HepG2 (cell line): ENCODE data around the gene SEMA3E. TPM values are rescaled to one million over a fixed set of nuclear protein-coding genes. Genes with fewer than 3 reads are reported as not detected.

Experiments
- ATAC-seq: fragments of 200-7000 bp; cut with Tn5 transposase; 3 replicates; pipeline ENCODE4 v1.9.1; 2020; ENCODE audit warnings: mild to moderate bottlenecking, moderate library complexity
- BruUV-seq: library from RNA; stranded (reverse); fragments of 400-500 nt; replicated peaks from 2 replicates; lab custom pipeline; 2021; lab: Mats Ljungman, UMichigan
- CTCF ChIA-PET: fragments of 300-600 bp; formaldehyde crosslinking; extraction: SDS; loops from one replicate; lab custom pipeline; 2021; ENCODE audit warnings: low total read pairs, inconsistent platforms, low intra/inter-chr PET ratio; lab: Yijun Ruan, JAX
- POLR2A ChIA-PET: fragments of 350-600 bp; sonication (Branson Sonifier 250); formaldehyde crosslinking; loops from one replicate; lab custom pipeline; 2020; ENCODE audit warnings: antibody characterized with exemption, inconsistent platforms; lab: Yijun Ruan, JAX
- DNase-seq: peaks from one replicate; pipeline ENCODE4 v3.0.0-alpha.2; 2015; ENCODE audit warnings: low spot score
- FAIRE-seq: peaks from 3 replicates; lab custom pipeline; 2011; peaks lifted over from hg19 to GRCh38; lab: Jason Lieb, UNC
- H2AFZ ChIP-seq: one replicate; pipeline ENCODE4 v1.6.1; 2011; ENCODE audit warnings: low read length, inconsistent platforms
- H3K27ac ChIP-seq: fragments of 300-600 bp; 3 replicates; pipeline ENCODE4 v1.8.0; 2011; ENCODE audit warnings: mixed run types, mild to moderate bottlenecking, mixed read lengths, low read length, inconsistent platforms; ENCODE audit not compliant: insufficient read depth; ENCODE audit errors: extremely low read length
- H3K27me3 ChIP-seq, 2 experiments: fragments of 200-600 bp in 1 of 2; 2 replicates in 1 of 2; 3 replicates in 1 of 2; pipeline versions ENCODE4 v1.6.0 to v1.8.0; 2011; ENCODE audit warnings: low read length in 2 of 2, mild to moderate bottlenecking in 2 of 2, moderate library complexity in 2 of 2, inconsistent platforms in 1 of 2; ENCODE audit not compliant: insufficient read depth in 2 of 2, control insufficient read depth in 1 of 2
- H3K36me3 ChIP-seq, 2 experiments: fragments of 200-600 bp in 1 of 2; replicated peaks in 1 of 2; 2 replicates in 1 of 2; 3 replicates in 1 of 2; pipeline versions ENCODE4 v1.5.1 to v1.8.0; 2011; ENCODE audit warnings: low read length in 2 of 2, inconsistent platforms in 1 of 2; ENCODE audit not compliant: insufficient read depth in 2 of 2, control insufficient read depth in 1 of 2
- H3K4me1 ChIP-seq: 2 replicates; pipeline ENCODE4 v1.5.1; 2012; ENCODE audit warnings: low read length, inconsistent platforms; ENCODE audit not compliant: insufficient read depth
- H3K4me2 ChIP-seq: 2 replicates; pipeline ENCODE4 v1.6.0; 2011; ENCODE audit warnings: low read depth, low read length, inconsistent platforms
- H3K4me3 ChIP-seq, 3 experiments: fragments of 200-600 bp in 1 of 3; sonication (generic), shearing (Covaris generic) in 1 of 3; replicated peaks in 1 of 3; 2 replicates each; pipeline ENCODE4 v1.5.1; 2011 to 2016; ENCODE audit warnings: low read length in 3 of 3, inconsistent platforms in 2 of 3, low read depth in 2 of 3, mild to moderate bottlenecking in 2 of 3, control low read depth in 1 of 3, mixed read lengths in 1 of 3; ENCODE audit not compliant: insufficient read depth in 1 of 3
- H3K79me2 ChIP-seq: one replicate; pipeline ENCODE4 v1.6.1; 2011; ENCODE audit warnings: low read length, inconsistent platforms; ENCODE audit not compliant: insufficient read depth
- H3K9ac ChIP-seq: 2 replicates; pipeline ENCODE4 v1.6.0; 2011; ENCODE audit warnings: mild to moderate bottlenecking, low read depth, low read length, inconsistent platforms; ENCODE audit not compliant: insufficient read depth
- H3K9me3 ChIP-seq: 2 replicates; pipeline ENCODE4 v1.5.1; 2012; ENCODE audit warnings: mild to moderate bottlenecking, low read length
- H4K20me1 ChIP-seq: 2 replicates; pipeline ENCODE4 v1.6.0; 2011; ENCODE audit warnings: inconsistent platforms, mild to moderate bottlenecking, low read length, moderate library complexity; ENCODE audit not compliant: insufficient read depth
- EED ChIP-seq: sonication (generic); formaldehyde crosslinking; IDR thresholded peaks from 2 replicates; pipeline ENCODE4 v1.5.0; 2020; ENCODE audit warnings: mild to moderate bottlenecking, missing genetic modification reagents
- HNRNPK ChIP-seq: fragments of 200-400 bp; formaldehyde crosslinking; IDR thresholded peaks from 2 replicates; pipeline ENCODE4 v1.6.1; 2018; ENCODE audit warnings: low read length, low read depth, moderate library complexity, mild to moderate bottlenecking; ENCODE audit not compliant: poor library complexity, severe bottlenecking
- HOXA7 ChIP-seq: sonication (generic); formaldehyde crosslinking; IDR thresholded peaks from 2 replicates; pipeline ENCODE4 v1.8.1; 2022; ENCODE audit warnings: mild to moderate bottlenecking, missing genetic modification reagents, moderate library complexity
- KMT2B ChIP-seq: IDR thresholded peaks from 2 replicates; pipeline ENCODE4 v1.6.1; 2016; ENCODE audit warnings: missing genetic modification reagents, missing compliant biosample characterization
- NFRKB ChIP-seq: fragments of 450-650 bp; IDR thresholded peaks from 2 replicates; pipeline ENCODE4 v1.6.1; 2017
- NR2C2 ChIP-seq: sonication (generic); formaldehyde crosslinking; IDR thresholded peaks from 2 replicates; pipeline ENCODE4 v1.4.0; 2020; ENCODE audit warnings: missing genetic modification reagents, mild to moderate bottlenecking, moderate library complexity, borderline replicate concordance
- PAX8 ChIP-seq: sonication (generic); formaldehyde crosslinking; IDR thresholded peaks from 2 replicates; pipeline ENCODE4 v1.8.0; 2022; ENCODE audit warnings: mild to moderate bottlenecking, missing genetic modification reagents, borderline replicate concordance
- RARG ChIP-seq: sonication (generic); formaldehyde crosslinking; IDR thresholded peaks from 2 replicates; pipeline ENCODE4 v1.4.0; 2020; ENCODE audit warnings: low read depth, mild to moderate bottlenecking, missing genetic modification reagents
- SP5 ChIP-seq: IDR thresholded peaks from 2 replicates; pipeline ENCODE4 v1.6.1; 2016; ENCODE audit warnings: low read depth, borderline replicate concordance
- STAT5B ChIP-seq: sonication (generic); formaldehyde crosslinking; IDR thresholded peaks from 2 replicates; pipeline ENCODE4 v1.4.0; 2020; ENCODE audit warnings: missing genetic modification reagents
- ZNF24 ChIP-seq: fragments of 450-650 bp; IDR thresholded peaks from 2 replicates; pipeline ENCODE4 v1.6.1; 2017; ENCODE audit warnings: antibody characterized with exemption, mild to moderate bottlenecking
- ZNF34 ChIP-seq: sonication (generic); formaldehyde crosslinking; IDR thresholded peaks from 2 replicates; pipeline ENCODE4 v1.4.0; 2020; ENCODE audit warnings: mild to moderate bottlenecking, missing genetic modification reagents, borderline replicate concordance
- ZNF451 ChIP-seq: sonication (generic); formaldehyde crosslinking; IDR thresholded peaks from 2 replicates; pipeline ENCODE4 v1.5.0; 2020; ENCODE audit warnings: mild to moderate bottlenecking, missing genetic modification reagents
- ZNF704 ChIP-seq: sonication (generic); formaldehyde crosslinking; IDR thresholded peaks from 2 replicates; pipeline ENCODE4 v1.8.1; 2023; ENCODE audit warnings: mild to moderate bottlenecking, inconsistent platforms, moderate library complexity, missing genetic modification reagents, borderline replicate concordance
- ZNF768 ChIP-seq: sonication (generic); formaldehyde crosslinking; IDR thresholded peaks from 2 replicates; pipeline ENCODE4 v1.4.0; 2020; ENCODE audit warnings: missing genetic modification reagents
- WGBS: methylation state at CpG from one replicate; pipeline ENCODE4 v1.1.6; 2017; ENCODE audit warnings: low lambda C conversion rate; 5-methylcytosine and 5-hydroxymethylcytosine counted together
- in situ Hi-C: cut with HindIII; loops from 2 replicates; pipeline ENCODE4 v1.10.0; 2017; ENCODE audit warnings: low pct_unique_long_range_greater_than_20kb; ENCODE audit not compliant: extremely low pct_ligation_motif_present
- intact Hi-C: fragments of 100-400 bp; cut with micrococcal nuclease; formaldehyde crosslinking; loops from one replicate; pipeline ENCODE4 v1.10.0; 2022; ENCODE audit not compliant: unreplicated experiment
- polyA plus RNA-seq, 8 experiments: library from polyadenylated mRNA; depleted of rRNA in 3 of 8; stranded (reverse) in 7 of 8; unstranded in 1 of 8; fragments of >200 nt; fragmentation: Illumina TruSeq in 4 of 8; extraction: Trizol in 4 of 8; gene quantifications; 2 replicates each; pipeline versions ENCODE4 v1.2.1 to v1.2.3, GENCODE V29; 2011 to 2016; ENCODE audit warnings: low read depth in 4 of 8, missing spikeins in 1 of 8, mixed read lengths in 1 of 8; ENCODE audit not compliant: insufficient read depth in 1 of 8
- total RNA-seq, 5 experiments: library from RNA; depleted of rRNA; stranded (reverse); fragments of >200 nt; fragmentation: Illumina TruSeq; extraction: Trizol; gene quantifications; 2 replicates each; pipeline ENCODE4 v1.2.3, GENCODE V29; 2016; ENCODE audit warnings: low read depth in 1 of 5
- TF ChIP-seq, protein P1 (sequence below): sonication (generic); formaldehyde crosslinking; IDR thresholded peaks from 2 replicates; pipeline ENCODE4 v1.4.0; 2020; ENCODE audit warnings: missing genetic modification reagents; ENCODE audit errors: not compliant biosample characterization
- TF ChIP-seq, protein P2 (sequence below): IDR thresholded peaks from 2 replicates; pipeline ENCODE4 v1.6.1; 2016

Gene SEMA3E
- total and polyA plus RNA-seq, 2 of the 13 experiments (the other 11 are each of a cell fraction or from before 2014, with no cell fraction given): not detected

- WGBS: 32% methylated on average over 2 of the region's 2 CpGs
- H3K27ac ChIP-seq: no peak overlapping the region
- no peak overlapping the region for H2AFZ ChIP-seq
- POLR2A ChIA-PET: no interaction called here
- no peaks in the 10 kb centered on the region for H3K36me3 ChIP-seq
- CTCF ChIA-PET: no interaction called here
- no peak for TF ChIP-seq ZNF34 (CRISPR knock-in tag)
- TF ChIP-seq, protein P1, sequence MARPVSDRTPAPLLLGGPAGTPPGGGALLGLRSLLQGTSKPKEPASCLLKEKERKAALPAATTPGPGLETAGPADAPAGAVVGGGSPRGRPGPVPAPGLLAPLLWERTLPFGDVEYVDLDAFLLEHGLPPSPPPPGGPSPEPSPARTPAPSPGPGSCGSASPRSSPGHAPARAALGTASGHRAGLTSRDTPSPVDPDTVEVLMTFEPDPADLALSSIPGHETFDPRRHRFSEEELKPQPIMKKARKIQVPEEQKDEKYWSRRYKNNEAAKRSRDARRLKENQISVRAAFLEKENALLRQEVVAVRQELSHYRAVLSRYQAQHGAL (CRISPR knock-in tag): no peak
- no peak for TF ChIP-seq ZNF768 (CRISPR knock-in tag)
- no peak for TF ChIP-seq HOXA7
- TF ChIP-seq STAT5B: no peak
- no peak for TF ChIP-seq RARG
- no peak for TF ChIP-seq PAX8 (CRISPR knock-in tag)
- H3K9me3 ChIP-seq: no peaks in the 10 kb centered on the region
- no peaks in the 10 kb centered on the region for H3K4me1 ChIP-seq
- H3K27me3 ChIP-seq: no peaks in the 10 kb centered on the region
- intact Hi-C loops: no loop called here
- DNase-seq: no peak
- no peak overlapping the region for H3K4me2 ChIP-seq
- no peak overlapping the region for H3K9ac ChIP-seq
- no peak overlapping the region for H3K4me3 ChIP-seq
- H4K20me1 ChIP-seq: no peaks in the 10 kb centered on the region
- no peak for ATAC-seq
- no peaks in the 10 kb centered on the region for H3K79me2 ChIP-seq
- no peak for FAIRE-seq
- in situ Hi-C loops: no loop called here
- no TSS peak for BruUV-seq
Observed at GRCh38 chr7:83447681-83448080, 201.3 kb downstream of the SEMA3E start.

- Histone ChIP-seq H3K4me1 (no peaks in the 10 kb centered on the region), H3K27ac (no peak overlapping the region), H3K36me3 (no peaks in the 10 kb centered on the region), H2AFZ (no peak overlapping the region), H3K27me3 (no peaks in the 10 kb centered on the region), H3K9me3 (no peaks in the 10 kb centered on the region), H3K9ac (no peak overlapping the region), H3K4me3 (no peak overlapping the region), H3K79me2 (no peaks in the 10 kb centered on the region), H4K20me1 (no peaks in the 10 kb centered on the region), H3K4me2 (no peak overlapping the region)
- DNase-seq (no peak), ATAC-seq (no peak), FAIRE-seq (no peak)
- ChIA-PET POLR2A (no interaction called here), CTCF (no interaction called here)
- intact Hi-C loops: no loop called here
- WGBS: 13% methylated on average over 4 of the region's 4 CpGs
- in situ Hi-C loops: no loop called here
- BruUV-seq: no TSS peak
- no peak for TF ChIP-seq NFRKB
- TF ChIP-seq NR2C2 (CRISPR knock-in tag): no peak
- TF ChIP-seq ZNF451 (CRISPR knock-in tag): no peak
- no peak for TF ChIP-seq ZNF704 (CRISPR knock-in tag)
- no peak for TF ChIP-seq KMT2B
- TF ChIP-seq, protein P2, sequence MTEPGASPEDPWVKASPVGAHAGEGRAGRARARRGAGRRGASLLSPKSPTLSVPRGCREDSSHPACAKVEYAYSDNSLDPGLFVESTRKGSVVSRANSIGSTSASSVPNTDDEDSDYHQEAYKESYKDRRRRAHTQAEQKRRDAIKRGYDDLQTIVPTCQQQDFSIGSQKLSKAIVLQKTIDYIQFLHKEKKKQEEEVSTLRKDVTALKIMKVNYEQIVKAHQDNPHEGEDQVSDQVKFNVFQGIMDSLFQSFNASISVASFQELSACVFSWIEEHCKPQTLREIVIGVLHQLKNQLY: no peak
- no peak for TF ChIP-seq HOXA7
- TF ChIP-seq SP5 (CRISPR knock-in tag): no peak
- TF ChIP-seq HNRNPK: no peak
- TF ChIP-seq RARG: no peak
- no peak for TF ChIP-seq ZNF24
- no peak for TF ChIP-seq EED (CRISPR knock-in tag)
Observed at GRCh38 chr7:83446102-83446669, 202.8 kb downstream of the SEMA3E start.
